Measurements from ENCODE around the gene PDGFB. TPM values are rescaled to one million over a fixed set of nuclear protein-coding genes. Genes with fewer than 3 reads are reported as not detected.

Gene PDGFB
- total RNA-seq, 2 donors from 2014 or later: 5.9 to 10.4 TPM

- H3K4me3 ChIP-seq (ENCODE audit: low read length): no peak overlapping the region
- no peaks in the 10 kb centered on the region for H3K27me3 ChIP-seq (ENCODE audit: control insufficient read depth, insufficient read depth, low read length, poor library complexity, severe bottlenecking)
- no peak overlapping the region for H3K9ac ChIP-seq (ENCODE audit: extremely low read depth, low read length, poor library complexity, severe bottlenecking)
- peaks cover 5% of the 10 kb centered on the region for H3K9me3 ChIP-seq (ENCODE audit: control insufficient read depth, low read length)
- peak overlapping the region; percentile 63 for H3K27ac ChIP-seq (ENCODE audit: low read depth, low read length)
- peaks cover 5% of the 10 kb centered on the region for H3K4me1 Mint-ChIP-seq
- DNase-seq: peak; percentile 38
- no peak for TF ChIP-seq CTCF (conservative IDR thresholded peaks at IDR 0.05)
- H3K27ac Mint-ChIP-seq: no peak overlapping the region
- H3K9me3 Mint-ChIP-seq: peaks cover 22% of the 10 kb centered on the region
- H3K36me3 Mint-ChIP-seq (ENCODE audit: low read depth): no peaks in the 10 kb centered on the region
- no peaks in the 10 kb centered on the region for H3K27me3 Mint-ChIP-seq (ENCODE audit: insufficient read depth)
- 92 to 97% methylated on average over 17 to 23 of the region's 23 CpGs for WGBS, 2 experiments (ENCODE audit: insufficient coverage in 1 of 2, insufficient read length in 1 of 2)
- no peaks in the 10 kb centered on the region for H3K4me1 ChIP-seq (ENCODE audit: control insufficient read depth, insufficient read depth, low read length)
- H3K4me3 Mint-ChIP-seq: no peak overlapping the region
- H3K36me3 ChIP-seq (ENCODE audit: control insufficient read depth, insufficient read depth, low read length): no peaks in the 10 kb centered on the region
Measured at GRCh38 chr22:39184586-39185577, 59.9 kb downstream of the PDGFB start.

- Mint-ChIP-seq H3K4me1 (peaks cover 12% of the 10 kb centered on the region), H3K4me3 (no peak overlapping the region), H3K27me3 (ENCODE audit: insufficient read depth) (no peaks in the 10 kb centered on the region), H3K27ac (no peak overlapping the region), H3K9me3 (peaks cover 22% of the 10 kb centered on the region), H3K36me3 (ENCODE audit: low read depth) (no peaks in the 10 kb centered on the region)
- Histone ChIP-seq H3K4me3 (ENCODE audit: low read length) (no peak overlapping the region), H3K4me1 (ENCODE audit: control insufficient read depth, insufficient read depth, low read length) (no peaks in the 10 kb centered on the region), H3K27me3 (ENCODE audit: control insufficient read depth, insufficient read depth, low read length, poor library complexity, severe bottlenecking) (no peaks in the 10 kb centered on the region), H3K9ac (ENCODE audit: extremely low read depth, low read length, poor library complexity, severe bottlenecking) (no peak overlapping the region), H3K27ac (ENCODE audit: low read depth, low read length) (no peak overlapping the region), H3K9me3 (ENCODE audit: control insufficient read depth, low read length) (peaks cover 5% of the 10 kb centered on the region), H3K36me3 (ENCODE audit: control insufficient read depth, insufficient read depth, low read length) (no peaks in the 10 kb centered on the region)
- no peak for TF ChIP-seq CTCF (conservative IDR thresholded peaks at IDR 0.05)
- 88 to 92% methylated on average over 8 to 13 of the region's 13 CpGs for WGBS, 2 experiments (ENCODE audit: insufficient coverage in 1 of 2, insufficient read length in 1 of 2)
- DNase-seq: peak; percentile 74
Measured at GRCh38 chr22:39183991-39184585, 60.7 kb downstream of the PDGFB start.

- Mint-ChIP-seq H3K27ac (no peak overlapping the region), H3K36me3 (ENCODE audit: low read depth) (no peaks in the 10 kb centered on the region), H3K27me3 (ENCODE audit: insufficient read depth) (no peaks in the 10 kb centered on the region), H3K4me1 (peaks cover 22% of the 10 kb centered on the region), H3K9me3 (peaks cover 22% of the 10 kb centered on the region), H3K4me3 (no peak overlapping the region)
- H3K9ac ChIP-seq (ENCODE audit: extremely low read depth, low read length, poor library complexity, severe bottlenecking): no peak overlapping the region
- H3K4me3 ChIP-seq (ENCODE audit: low read length): no peak overlapping the region
- H3K4me1 ChIP-seq (ENCODE audit: control insufficient read depth, insufficient read depth, low read length): no peaks in the 10 kb centered on the region
- H3K27me3 ChIP-seq (ENCODE audit: control insufficient read depth, insufficient read depth, low read length, poor library complexity, severe bottlenecking): no peaks in the 10 kb centered on the region
- DNase-seq: no peak
- no peak overlapping the region for H3K27ac ChIP-seq (ENCODE audit: low read depth, low read length)
- H3K9me3 ChIP-seq (ENCODE audit: control insufficient read depth, low read length): peaks cover 5% of the 10 kb centered on the region
- TF ChIP-seq CTCF (conservative IDR thresholded peaks at IDR 0.05): no peak
- WGBS, 2 experiments (ENCODE audit: insufficient coverage in 1 of 2, insufficient read length in 1 of 2): 93 to 100% methylated on average over 3 to 5 of the region's 6 CpGs
- H3K36me3 ChIP-seq (ENCODE audit: control insufficient read depth, insufficient read depth, low read length): no peaks in the 10 kb centered on the region
Measured at GRCh38 chr22:39182478-39183030, 62.2 kb downstream of the PDGFB start.
